ENCODE results near the gene ARID2. TPM values are rescaled to one million over a fixed set of nuclear protein-coding genes. Genes with fewer than 3 reads are reported as not detected.

The ARID2 gene
- 60.9 and 63.6 TPM in 2 replicates for total RNA-seq
- long read RNA-seq, partial matches to known transcripts, result 55 of 64 reads
- long read RNA-seq, other reads (novel, unspliced or antisense), result 9 of 64 reads

- Mint-ChIP-seq H3K27me3 (no peaks in the 10 kb centered on the region), H3K4me3 (ENCODE audit: low read depth) (peak within 1 kb of the TSS; percentile 97), H3K27ac (peak within 1 kb of the TSS; percentile 99), H3K36me3 (ENCODE audit: insufficient read depth) (peaks cover 3% of the 10 kb centered on the region), H3K9me3 (ENCODE audit: low read depth) (no peaks in the 10 kb centered on the region), H3K4me1 (ENCODE audit: low read depth) (peaks cover 28% of the 10 kb centered on the region)
- DNase-seq (ENCODE audit: low spot score, unreplicated experiment), result peak; percentile 44
- TF ChIP-seq CTCF (IDR thresholded peaks at IDR 0.05; ENCODE audit: unreplicated experiment), result no peak
These were observed at the start of gene ARID2 for GRCh38 chr12:45729233-45730083. Gene ARID2, plus strand, starts transcription at chr12:45729706. Its CDS starts 131 bp downstream, at chr12:45729837.

GRCh38 chr12:45680362-45680761 lies 49.1 kb upstream of the ARID2 start:
- H3K9me3 Mint-ChIP-seq (ENCODE audit: low read depth), result no peaks in the 10 kb centered on the region
- no peak overlapping the region for H3K27ac Mint-ChIP-seq
- no peak for DNase-seq (ENCODE audit: low spot score, unreplicated experiment)
- H3K36me3 Mint-ChIP-seq (ENCODE audit: insufficient read depth), result no peaks in the 10 kb centered on the region
- H3K4me1 Mint-ChIP-seq (ENCODE audit: low read depth), result no peaks in the 10 kb centered on the region
- H3K27me3 Mint-ChIP-seq, result no peaks in the 10 kb centered on the region
- no peak for TF ChIP-seq CTCF (IDR thresholded peaks at IDR 0.05; ENCODE audit: unreplicated experiment)
- no peak overlapping the region for H3K4me3 Mint-ChIP-seq (ENCODE audit: low read depth)

GRCh38 chr12:45681465-45681864 lies 48.0 kb upstream of the ARID2 start:
- Mint-ChIP-seq H3K36me3 (ENCODE audit: insufficient read depth) (no peaks in the 10 kb centered on the region), H3K4me1 (ENCODE audit: low read depth) (no peaks in the 10 kb centered on the region), H3K9me3 (ENCODE audit: low read depth) (no peaks in the 10 kb centered on the region), H3K27me3 (no peaks in the 10 kb centered on the region), H3K4me3 (ENCODE audit: low read depth) (no peak overlapping the region), H3K27ac (no peak overlapping the region)
- no peak for DNase-seq (ENCODE audit: low spot score, unreplicated experiment)
- no peak for TF ChIP-seq CTCF (IDR thresholded peaks at IDR 0.05; ENCODE audit: unreplicated experiment)

GRCh38 chr12:45685680-45686079 lies 43.8 kb upstream of the ARID2 start:
- Mint-ChIP-seq H3K4me3 (ENCODE audit: low read depth) (no peak overlapping the region), H3K27me3 (no peaks in the 10 kb centered on the region), H3K9me3 (ENCODE audit: low read depth) (no peaks in the 10 kb centered on the region), H3K4me1 (ENCODE audit: low read depth) (no peaks in the 10 kb centered on the region), H3K27ac (no peak overlapping the region), H3K36me3 (ENCODE audit: insufficient read depth) (no peaks in the 10 kb centered on the region)
- TF ChIP-seq CTCF (IDR thresholded peaks at IDR 0.05; ENCODE audit: unreplicated experiment), result no peak
- no peak for DNase-seq (ENCODE audit: low spot score, unreplicated experiment)

DNA sequence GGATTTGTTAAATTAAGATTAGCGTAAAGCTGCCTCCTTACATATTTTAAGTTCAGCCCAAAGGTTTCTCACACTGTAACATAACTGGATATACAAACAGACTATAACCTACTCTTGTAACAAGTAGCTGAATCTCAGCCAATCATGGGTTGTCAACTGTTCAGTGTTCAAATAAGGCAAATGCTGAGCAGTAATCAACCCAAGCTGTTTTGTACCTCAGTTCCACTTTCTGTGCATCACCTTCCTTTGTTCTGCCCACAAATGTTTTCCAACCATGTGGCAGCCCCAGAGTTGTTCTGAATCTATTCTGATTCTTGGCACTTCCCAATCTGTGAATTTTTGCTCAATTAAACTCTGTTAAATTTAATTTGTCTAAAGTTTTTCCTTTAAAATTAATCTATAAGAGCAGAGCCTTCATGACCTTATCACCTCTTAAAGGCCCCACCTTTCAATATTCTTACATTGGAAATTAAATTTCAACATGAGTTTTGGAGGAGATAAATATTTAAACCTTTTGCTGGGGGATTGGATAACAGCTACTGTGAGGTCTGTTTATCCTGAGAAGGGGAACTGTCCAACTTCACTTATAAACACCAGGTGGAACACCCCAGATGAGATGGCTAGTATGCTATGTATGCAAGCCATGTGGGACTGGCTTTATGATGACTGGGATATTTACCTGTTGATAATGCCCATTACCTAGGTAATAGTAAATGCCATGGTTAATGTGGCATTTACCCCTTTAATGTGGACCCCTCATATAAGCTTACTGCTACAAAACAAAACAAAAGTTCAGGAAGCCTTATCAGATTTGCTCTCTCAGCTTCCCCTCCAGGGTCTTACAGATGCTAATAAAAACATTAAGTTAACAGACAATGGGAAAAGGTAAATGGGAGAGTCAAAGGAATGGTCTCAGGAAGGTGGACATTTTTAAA lies 42.2 kb upstream of the ARID2 start:
- H3K9me3 Mint-ChIP-seq (ENCODE audit: low read depth), result no peaks in the 10 kb centered on the region
- no peak overlapping the region for H3K4me3 Mint-ChIP-seq (ENCODE audit: low read depth)
- TF ChIP-seq CTCF (IDR thresholded peaks at IDR 0.05; ENCODE audit: unreplicated experiment), result no peak
- H3K4me1 Mint-ChIP-seq (ENCODE audit: low read depth), result no peaks in the 10 kb centered on the region
- no peaks in the 10 kb centered on the region for H3K27me3 Mint-ChIP-seq
- H3K27ac Mint-ChIP-seq, result no peak overlapping the region
- H3K36me3 Mint-ChIP-seq (ENCODE audit: insufficient read depth), result no peaks in the 10 kb centered on the region
- DNase-seq (ENCODE audit: low spot score, unreplicated experiment), result no peak
